Neural cell (in vitro differentiated cells): ENCODE data around the gene HIVEP3. TPM values are rescaled to one million over a fixed set of nuclear protein-coding genes. Genes with fewer than 3 reads are reported as not detected.

Source experiments
- H2AFZ ChIP-seq: fragments of 200-600, 300-800 bp; sonication (generic), shearing (Covaris generic); 2 replicates; pipeline ENCODE4 v1.6.0; 2014; ENCODE audit warnings: low read depth, mild to moderate bottlenecking, antibody characterized with exemption, low read length, moderate library complexity
- H3F3A ChIP-seq: fragments of 200-600 bp; shearing (Covaris generic); 2 replicates; pipeline ENCODE4 v1.6.1; 2016; ENCODE audit warnings: mild to moderate bottlenecking, moderate library complexity, mixed read lengths, antibody characterized with exemption, low read length; ENCODE audit not compliant: insufficient read depth, poor library complexity, severe bottlenecking
- H3K27ac ChIP-seq: fragments of 200-600, 300-800 bp; sonication (generic), shearing (Covaris generic); 2 replicates; pipeline ENCODE4 v1.5.1; 2014; ENCODE audit warnings: mild to moderate bottlenecking, low read length, moderate library complexity
- H3K27me3 ChIP-seq: fragments of 300-800, 200-600 bp; sonication (generic), shearing (Covaris generic); 2 replicates; pipeline ENCODE4 v1.6.0; 2014; ENCODE audit warnings: mild to moderate bottlenecking, low read depth, low read length, moderate library complexity; ENCODE audit not compliant: insufficient read depth
- H3K36me3 ChIP-seq: fragments of 300-800, 200-600 bp; sonication (generic), shearing (Covaris generic); 2 replicates; pipeline ENCODE4 v1.5.1; 2014; ENCODE audit warnings: mild to moderate bottlenecking, antibody characterized with exemption, low read length, moderate library complexity; ENCODE audit not compliant: insufficient read depth
- H3K4me2 ChIP-seq: fragments of 300-800, 200-600 bp; sonication (generic), shearing (Covaris generic); 2 replicates; pipeline ENCODE4 v1.6.0; 2014; ENCODE audit warnings: mild to moderate bottlenecking, low read length
- H3K4me3 ChIP-seq: fragments of 300-800, 200-600 bp; sonication (generic), shearing (Covaris generic); 2 replicates; pipeline ENCODE4 v1.5.1; 2014; ENCODE audit warnings: mild to moderate bottlenecking, low read length, moderate library complexity
- H3K79me2 ChIP-seq: fragments of 200-600 bp; shearing (Covaris generic); replicated peaks from 2 replicates; pipeline ENCODE4 v1.6.0; 2014; ENCODE audit warnings: mild to moderate bottlenecking, low read length, moderate library complexity; ENCODE audit not compliant: insufficient read depth
- H3K9ac ChIP-seq: fragments of 300-800, 200-600 bp; sonication (generic), shearing (Covaris generic); 2 replicates; pipeline ENCODE4 v1.6.1; 2016; ENCODE audit warnings: mild to moderate bottlenecking, low read length, mixed read lengths
- H3K9me2 ChIP-seq: fragments of 200-600 bp; shearing (Covaris generic); 2 replicates; pipeline ENCODE4 v1.6.1; 2016; ENCODE audit warnings: mild to moderate bottlenecking, low read length, mixed read lengths; ENCODE audit not compliant: insufficient read depth
- H3K9me3 ChIP-seq: fragments of 200-600, 300-800 bp; sonication (generic), shearing (Covaris generic); 2 replicates; pipeline ENCODE4 v1.6.1; 2016; ENCODE audit warnings: mild to moderate bottlenecking, mixed run types, low read length, moderate library complexity, mixed read lengths
- H4K20me1 ChIP-seq: fragments of 200-600 bp; shearing (Covaris generic); 2 replicates; pipeline ENCODE4 v1.6.1; 2016; ENCODE audit warnings: mild to moderate bottlenecking, mixed run types; ENCODE audit not compliant: insufficient read depth
- CTCF ChIP-seq: fragments of 450-650 bp; IDR thresholded peaks from 2 replicates; pipeline ENCODE4 v1.5.1; 2014; ENCODE audit warnings: antibody characterized with exemption, mild to moderate bottlenecking, moderate library complexity; ENCODE audit not compliant: poor library complexity, severe bottlenecking
- EP300 ChIP-seq: fragments of 450-650 bp; conservative IDR thresholded peaks from 2 replicates; pipeline ENCODE4 v1.6.1; 2014; ENCODE audit warnings: antibody characterized with exemption, mild to moderate bottlenecking, moderate library complexity; ENCODE audit not compliant: poor library complexity, severe bottlenecking
- EZH2 ChIP-seq: fragments of 200-600, 300-800 bp; shearing (Covaris generic), sonication (generic); IDR thresholded peaks from 2 replicates; pipeline ENCODE4 v1.6.1; 2014; ENCODE audit warnings: antibody characterized with exemption, low read length, borderline replicate concordance, mild to moderate bottlenecking; ENCODE audit not compliant: insufficient read depth, poor library complexity, severe bottlenecking
- MXI1 ChIP-seq: fragments of 450-650 bp; conservative IDR thresholded peaks from 2 replicates; pipeline ENCODE4 v1.6.1; 2014; ENCODE audit warnings: antibody characterized with exemption, mild to moderate bottlenecking; ENCODE audit not compliant: poor library complexity, severe bottlenecking
- POLR2AphosphoS5 ChIP-seq: IDR thresholded peaks from 2 replicates; pipeline ENCODE4 v1.6.1; 2012
- RAD21 ChIP-seq: fragments of 450-650 bp; conservative IDR thresholded peaks from 2 replicates; pipeline ENCODE4 v1.6.1; 2014; ENCODE audit warnings: antibody characterized with exemption, mild to moderate bottlenecking, moderate library complexity
- SMC3 ChIP-seq: fragments of 450-650 bp; conservative IDR thresholded peaks from 2 replicates; pipeline ENCODE4 v1.6.1; 2014; ENCODE audit warnings: antibody characterized with exemption, mild to moderate bottlenecking, moderate library complexity; ENCODE audit not compliant: poor library complexity
- TAF1 ChIP-seq: IDR thresholded peaks from 2 replicates; pipeline ENCODE4 v1.6.1; 2012; ENCODE audit warnings: low read depth
- polyA plus RNA-seq: library from polyadenylated mRNA; depleted of rRNA; stranded (reverse); fragments of >200 nt; gene quantifications from 2 replicates; pipeline ENCODE4 v1.2.3, GENCODE V29; 2014
- TF ChIP-seq, protein P1 (sequence below): IDR thresholded peaks from 2 replicates; pipeline ENCODE4 v1.6.1; 2012; ENCODE audit warnings: borderline replicate concordance

Gene HIVEP3
- polyA plus RNA-seq, 1 donor from 2014 or later, result 2.6 TPM

DNA sequence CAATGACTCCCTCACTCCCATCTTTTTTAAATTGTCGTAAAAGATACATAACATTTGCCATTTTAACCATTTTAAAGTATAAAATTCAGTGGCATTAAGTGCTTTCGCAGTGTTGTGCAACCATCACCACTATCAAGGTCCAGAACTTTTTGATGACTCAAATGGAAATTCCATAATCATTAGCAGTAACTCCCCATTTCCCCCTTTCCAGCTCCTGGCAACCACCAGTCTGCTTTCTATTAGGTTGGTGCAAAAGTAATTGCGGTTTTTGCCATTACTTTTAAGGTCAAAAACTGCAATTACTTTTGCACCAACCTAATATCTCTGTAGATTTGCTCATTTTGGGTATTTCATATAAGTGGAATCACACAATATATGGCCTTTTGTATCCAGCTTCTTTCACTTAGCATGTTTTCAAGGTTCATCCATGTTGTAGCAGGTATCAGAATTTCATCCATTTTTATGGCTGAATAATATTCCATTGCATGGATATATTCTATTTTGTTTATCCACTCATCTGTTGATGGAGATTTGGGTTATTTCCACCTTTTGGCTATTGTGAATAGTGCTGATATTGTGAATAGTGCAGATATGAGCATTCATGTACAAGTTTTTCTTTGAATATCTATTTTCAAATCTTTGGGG lies 159.7 kb downstream of the HIVEP3 start:
- no peak for TF ChIP-seq SMC3
- TF ChIP-seq POLR2AphosphoS5, result no peak
- TF ChIP-seq, protein P1, sequence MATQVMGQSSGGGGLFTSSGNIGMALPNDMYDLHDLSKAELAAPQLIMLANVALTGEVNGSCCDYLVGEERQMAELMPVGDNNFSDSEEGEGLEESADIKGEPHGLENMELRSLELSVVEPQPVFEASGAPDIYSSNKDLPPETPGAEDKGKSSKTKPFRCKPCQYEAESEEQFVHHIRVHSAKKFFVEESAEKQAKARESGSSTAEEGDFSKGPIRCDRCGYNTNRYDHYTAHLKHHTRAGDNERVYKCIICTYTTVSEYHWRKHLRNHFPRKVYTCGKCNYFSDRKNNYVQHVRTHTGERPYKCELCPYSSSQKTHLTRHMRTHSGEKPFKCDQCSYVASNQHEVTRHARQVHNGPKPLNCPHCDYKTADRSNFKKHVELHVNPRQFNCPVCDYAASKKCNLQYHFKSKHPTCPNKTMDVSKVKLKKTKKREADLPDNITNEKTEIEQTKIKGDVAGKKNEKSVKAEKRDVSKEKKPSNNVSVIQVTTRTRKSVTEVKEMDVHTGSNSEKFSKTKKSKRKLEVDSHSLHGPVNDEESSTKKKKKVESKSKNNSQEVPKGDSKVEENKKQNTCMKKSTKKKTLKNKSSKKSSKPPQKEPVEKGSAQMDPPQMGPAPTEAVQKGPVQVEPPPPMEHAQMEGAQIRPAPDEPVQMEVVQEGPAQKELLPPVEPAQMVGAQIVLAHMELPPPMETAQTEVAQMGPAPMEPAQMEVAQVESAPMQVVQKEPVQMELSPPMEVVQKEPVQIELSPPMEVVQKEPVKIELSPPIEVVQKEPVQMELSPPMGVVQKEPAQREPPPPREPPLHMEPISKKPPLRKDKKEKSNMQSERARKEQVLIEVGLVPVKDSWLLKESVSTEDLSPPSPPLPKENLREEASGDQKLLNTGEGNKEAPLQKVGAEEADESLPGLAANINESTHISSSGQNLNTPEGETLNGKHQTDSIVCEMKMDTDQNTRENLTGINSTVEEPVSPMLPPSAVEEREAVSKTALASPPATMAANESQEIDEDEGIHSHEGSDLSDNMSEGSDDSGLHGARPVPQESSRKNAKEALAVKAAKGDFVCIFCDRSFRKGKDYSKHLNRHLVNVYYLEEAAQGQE, result no peak
- no peak for TF ChIP-seq EP300
- no peak for TF ChIP-seq MXI1
- TF ChIP-seq EZH2, result no peak
- no peak for TF ChIP-seq TAF1
- no peak for TF ChIP-seq RAD21
- TF ChIP-seq CTCF, result no peak
- H3K79me2 ChIP-seq, result no peaks in the 10 kb centered on the region
- no peaks in the 10 kb centered on the region for H3K27me3 ChIP-seq
- H2AFZ ChIP-seq, result no peak overlapping the region
- H3K36me3 ChIP-seq, result no peaks in the 10 kb centered on the region
- no peaks in the 10 kb centered on the region for H3K9me3 ChIP-seq
- H3K9ac ChIP-seq, result no peak overlapping the region
- no peaks in the 10 kb centered on the region for H4K20me1 ChIP-seq
- no peaks in the 10 kb centered on the region for H3F3A ChIP-seq
- no peaks in the 10 kb centered on the region for H3K9me2 ChIP-seq
- H3K4me2 ChIP-seq, result no peak overlapping the region
- no peak overlapping the region for H3K27ac ChIP-seq
- H3K4me3 ChIP-seq, result no peak overlapping the region

DNA sequence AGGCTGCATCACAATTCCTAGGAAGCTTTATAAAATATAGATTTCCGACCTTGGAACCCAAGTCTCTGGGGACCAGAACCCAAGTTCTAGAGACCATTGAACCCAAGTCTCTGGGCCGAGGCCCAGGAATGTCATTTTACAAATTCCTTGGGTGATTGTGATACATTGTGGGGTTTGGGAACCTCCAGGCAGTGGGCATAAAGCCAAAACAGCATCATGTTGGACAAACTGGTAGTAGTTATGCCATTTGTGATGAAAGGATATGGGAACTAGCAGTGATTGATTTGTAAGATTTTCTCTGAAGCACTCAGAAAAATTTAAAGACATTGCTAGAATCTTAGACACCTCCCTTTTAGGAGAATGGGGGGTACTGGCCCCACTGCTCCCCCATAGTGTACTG lies 160.2 kb downstream of the HIVEP3 start:
- Histone ChIP-seq H3K36me3 (no peaks in the 10 kb centered on the region), H3K9ac (no peak overlapping the region), H3K27me3 (no peaks in the 10 kb centered on the region), H3K9me2 (no peaks in the 10 kb centered on the region), H3K27ac (no peak overlapping the region), H3F3A (no peaks in the 10 kb centered on the region), H2AFZ (no peak overlapping the region), H3K79me2 (no peaks in the 10 kb centered on the region), H3K4me3 (no peak overlapping the region), H3K4me2 (no peak overlapping the region), H3K9me3 (no peaks in the 10 kb centered on the region), H4K20me1 (no peaks in the 10 kb centered on the region)
- TF ChIP-seq EP300, result no peak
- TF ChIP-seq POLR2AphosphoS5, result no peak
